Loucy (cell line): ENCODE measurements around the gene SAP30BP.

Experiments used
- EZH2phosphoT487 ChIP-seq: fragments of 200-600 bp; IDR thresholded peaks from 2 replicates; pipeline ENCODE4 v1.6.1; 2018; ENCODE audit warnings: antibody characterized with exemption, mild to moderate bottlenecking, moderate library complexity, borderline replicate concordance
- TF ChIP-seq, protein P1 (sequence below): fragments of 200-600 bp; sonication (generic); conservative IDR thresholded peaks from 2 replicates; pipeline ENCODE4 v1.5.1; 2014; ENCODE audit warnings: mild to moderate bottlenecking, antibody characterized with exemption, low read length

DNA sequence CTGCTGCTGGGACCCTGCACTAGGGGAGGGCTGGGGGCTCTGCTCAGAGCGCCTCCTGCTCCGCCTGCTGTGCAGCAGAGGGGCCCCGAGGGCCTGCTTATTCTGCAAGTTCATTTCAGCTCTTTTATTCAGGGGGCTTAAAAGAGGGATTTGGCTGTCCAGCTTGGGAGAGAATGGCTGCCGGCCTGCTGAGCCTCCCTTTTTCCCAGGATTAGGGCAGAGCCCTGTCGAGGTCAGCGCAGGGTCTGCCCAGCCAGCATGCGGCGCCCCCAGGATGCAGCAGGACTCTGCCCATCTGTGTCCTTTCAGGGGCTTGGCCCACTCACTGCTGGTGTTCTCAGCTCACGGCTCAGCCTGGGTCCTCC is 32.8 kb upstream of the SAP30BP start:
- TF ChIP-seq, protein P1, sequence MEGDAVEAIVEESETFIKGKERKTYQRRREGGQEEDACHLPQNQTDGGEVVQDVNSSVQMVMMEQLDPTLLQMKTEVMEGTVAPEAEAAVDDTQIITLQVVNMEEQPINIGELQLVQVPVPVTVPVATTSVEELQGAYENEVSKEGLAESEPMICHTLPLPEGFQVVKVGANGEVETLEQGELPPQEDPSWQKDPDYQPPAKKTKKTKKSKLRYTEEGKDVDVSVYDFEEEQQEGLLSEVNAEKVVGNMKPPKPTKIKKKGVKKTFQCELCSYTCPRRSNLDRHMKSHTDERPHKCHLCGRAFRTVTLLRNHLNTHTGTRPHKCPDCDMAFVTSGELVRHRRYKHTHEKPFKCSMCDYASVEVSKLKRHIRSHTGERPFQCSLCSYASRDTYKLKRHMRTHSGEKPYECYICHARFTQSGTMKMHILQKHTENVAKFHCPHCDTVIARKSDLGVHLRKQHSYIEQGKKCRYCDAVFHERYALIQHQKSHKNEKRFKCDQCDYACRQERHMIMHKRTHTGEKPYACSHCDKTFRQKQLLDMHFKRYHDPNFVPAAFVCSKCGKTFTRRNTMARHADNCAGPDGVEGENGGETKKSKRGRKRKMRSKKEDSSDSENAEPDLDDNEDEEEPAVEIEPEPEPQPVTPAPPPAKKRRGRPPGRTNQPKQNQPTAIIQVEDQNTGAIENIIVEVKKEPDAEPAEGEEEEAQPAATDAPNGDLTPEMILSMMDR: no peak
- no peak for TF ChIP-seq EZH2phosphoT487
